ENCODE data around the gene FAM120A.

The FAM120A gene

DNA sequence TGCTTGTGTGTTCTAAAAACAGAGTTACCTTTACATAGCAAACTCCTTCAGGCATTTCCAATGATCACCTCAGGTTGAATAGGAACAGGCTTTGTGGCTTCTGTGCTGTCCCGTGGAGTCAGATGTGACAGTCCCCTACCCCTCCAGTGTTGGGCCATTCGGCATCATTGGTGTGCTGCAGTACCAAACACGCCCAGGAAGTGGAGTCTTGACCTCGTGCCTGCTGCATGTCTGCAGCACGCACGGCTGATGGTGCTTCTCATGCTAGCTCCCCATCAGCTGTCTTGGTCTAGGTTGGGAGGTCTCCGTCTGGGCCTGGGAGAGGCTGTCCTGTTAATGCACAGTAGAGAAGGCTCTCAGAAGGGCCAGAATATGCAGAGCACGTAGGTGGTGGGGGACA lies 82.4 kb downstream of the FAM120A start:
- TF ChIP-seq, protein P1, sequence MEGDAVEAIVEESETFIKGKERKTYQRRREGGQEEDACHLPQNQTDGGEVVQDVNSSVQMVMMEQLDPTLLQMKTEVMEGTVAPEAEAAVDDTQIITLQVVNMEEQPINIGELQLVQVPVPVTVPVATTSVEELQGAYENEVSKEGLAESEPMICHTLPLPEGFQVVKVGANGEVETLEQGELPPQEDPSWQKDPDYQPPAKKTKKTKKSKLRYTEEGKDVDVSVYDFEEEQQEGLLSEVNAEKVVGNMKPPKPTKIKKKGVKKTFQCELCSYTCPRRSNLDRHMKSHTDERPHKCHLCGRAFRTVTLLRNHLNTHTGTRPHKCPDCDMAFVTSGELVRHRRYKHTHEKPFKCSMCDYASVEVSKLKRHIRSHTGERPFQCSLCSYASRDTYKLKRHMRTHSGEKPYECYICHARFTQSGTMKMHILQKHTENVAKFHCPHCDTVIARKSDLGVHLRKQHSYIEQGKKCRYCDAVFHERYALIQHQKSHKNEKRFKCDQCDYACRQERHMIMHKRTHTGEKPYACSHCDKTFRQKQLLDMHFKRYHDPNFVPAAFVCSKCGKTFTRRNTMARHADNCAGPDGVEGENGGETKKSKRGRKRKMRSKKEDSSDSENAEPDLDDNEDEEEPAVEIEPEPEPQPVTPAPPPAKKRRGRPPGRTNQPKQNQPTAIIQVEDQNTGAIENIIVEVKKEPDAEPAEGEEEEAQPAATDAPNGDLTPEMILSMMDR (conservative IDR thresholded peaks at IDR 0.05; ENCODE audit: low read depth, low read length): no peak
- DNase-seq (ENCODE audit: low read depth): no peak
- H3K4me3 ChIP-seq (ENCODE audit: low read length): no peak overlapping the region

DNA sequence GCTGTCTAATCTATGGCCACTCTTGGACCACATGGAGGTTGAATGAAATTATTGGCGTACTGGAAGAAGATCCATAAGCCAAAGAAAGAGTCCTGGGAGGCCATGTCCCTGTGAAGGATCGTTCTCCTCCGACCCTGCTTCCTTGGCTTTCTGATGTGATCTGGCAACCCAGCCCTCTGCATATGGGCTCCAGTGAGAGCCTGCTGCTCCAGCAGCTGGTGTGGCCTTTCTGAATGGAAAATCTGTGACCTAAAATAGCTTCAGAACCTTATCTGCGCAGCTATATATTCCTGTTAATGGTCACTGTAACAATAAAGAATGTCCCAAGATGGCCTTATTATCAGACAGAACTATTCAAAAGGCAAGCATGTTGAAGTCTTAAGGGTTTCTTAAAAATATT lies 84.7 kb downstream of the FAM120A start:
- DNase-seq (ENCODE audit: low read depth): no peak
- TF ChIP-seq, protein P1 (conservative IDR thresholded peaks at IDR 0.05; ENCODE audit: low read depth, low read length): no peak
- H3K4me3 ChIP-seq (ENCODE audit: low read length): no peak overlapping the region

DNA sequence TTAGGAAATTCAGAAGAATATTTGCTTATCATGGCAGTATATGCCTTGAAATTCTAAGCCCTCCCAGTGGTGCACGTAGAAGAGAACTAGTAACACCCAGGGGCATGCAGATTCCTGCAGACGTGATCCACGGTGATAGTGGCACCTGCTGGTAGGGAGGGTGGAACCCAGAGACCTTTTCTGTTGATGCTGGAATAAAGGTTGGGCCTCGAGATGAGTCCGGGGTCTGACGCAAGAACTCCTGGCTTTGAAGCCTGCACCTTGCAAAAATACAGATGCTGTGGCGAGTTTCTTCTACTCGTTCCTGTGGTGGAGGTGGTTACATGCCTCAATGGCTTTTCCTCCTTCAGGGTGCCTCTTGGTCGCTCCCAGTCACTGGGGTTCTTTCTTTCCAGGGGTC lies 85.4 kb downstream of the FAM120A start:
- no peak for DNase-seq (ENCODE audit: low read depth)
- no peak overlapping the region for H3K4me3 ChIP-seq (ENCODE audit: low read length)
- TF ChIP-seq, protein P1 (conservative IDR thresholded peaks at IDR 0.05; ENCODE audit: low read depth, low read length): no peak

DNA sequence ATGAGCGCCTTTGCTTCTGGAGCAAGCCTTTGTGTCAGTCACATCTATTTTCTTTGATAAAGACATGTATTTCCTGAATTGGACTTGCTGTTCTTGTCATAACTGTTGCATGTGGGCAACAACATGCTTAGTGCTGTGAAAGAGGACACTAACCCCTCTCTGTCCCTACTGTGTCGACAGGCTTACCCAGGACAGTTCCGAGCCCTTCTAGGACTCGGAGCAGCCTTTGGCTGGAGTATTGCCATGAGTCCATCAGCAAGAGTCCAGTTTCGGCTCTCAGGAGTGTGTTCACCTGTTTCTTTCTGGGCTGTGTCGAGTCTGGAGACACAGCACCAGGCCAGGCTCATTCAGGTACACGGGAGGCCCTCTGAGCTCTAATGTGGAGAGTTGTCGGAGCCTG lies 88.8 kb downstream of the FAM120A start:
- no peak for DNase-seq (ENCODE audit: low read depth)
- TF ChIP-seq, protein P1 (conservative IDR thresholded peaks at IDR 0.05; ENCODE audit: low read depth, low read length): no peak
- no peak overlapping the region for H3K4me3 ChIP-seq (ENCODE audit: low read length)

DNA sequence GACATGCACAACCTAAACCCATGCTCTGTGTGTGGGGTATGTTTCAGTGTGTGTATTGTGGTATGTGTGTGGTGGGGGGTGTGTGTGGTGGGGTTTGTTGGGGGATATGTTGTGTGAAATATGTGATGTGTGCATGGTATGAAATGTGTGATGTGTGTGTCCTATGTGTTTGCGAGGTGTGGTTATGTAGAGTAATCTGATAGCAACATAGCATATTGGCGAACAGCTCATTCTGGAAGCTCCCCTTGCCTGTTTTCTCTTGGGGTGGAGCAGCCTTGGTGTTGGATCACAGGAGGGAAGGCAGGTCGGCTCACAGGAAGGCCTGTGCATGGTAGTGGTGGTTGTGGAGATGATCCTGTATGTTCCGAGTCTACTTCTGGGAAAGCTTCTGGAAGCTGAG lies 89.5 kb downstream of the FAM120A start:
- H3K4me3 ChIP-seq (ENCODE audit: low read length): no peak overlapping the region
- TF ChIP-seq, protein P1 (conservative IDR thresholded peaks at IDR 0.05; ENCODE audit: low read depth, low read length): no peak
- no peak for DNase-seq (ENCODE audit: low read depth)

DNA sequence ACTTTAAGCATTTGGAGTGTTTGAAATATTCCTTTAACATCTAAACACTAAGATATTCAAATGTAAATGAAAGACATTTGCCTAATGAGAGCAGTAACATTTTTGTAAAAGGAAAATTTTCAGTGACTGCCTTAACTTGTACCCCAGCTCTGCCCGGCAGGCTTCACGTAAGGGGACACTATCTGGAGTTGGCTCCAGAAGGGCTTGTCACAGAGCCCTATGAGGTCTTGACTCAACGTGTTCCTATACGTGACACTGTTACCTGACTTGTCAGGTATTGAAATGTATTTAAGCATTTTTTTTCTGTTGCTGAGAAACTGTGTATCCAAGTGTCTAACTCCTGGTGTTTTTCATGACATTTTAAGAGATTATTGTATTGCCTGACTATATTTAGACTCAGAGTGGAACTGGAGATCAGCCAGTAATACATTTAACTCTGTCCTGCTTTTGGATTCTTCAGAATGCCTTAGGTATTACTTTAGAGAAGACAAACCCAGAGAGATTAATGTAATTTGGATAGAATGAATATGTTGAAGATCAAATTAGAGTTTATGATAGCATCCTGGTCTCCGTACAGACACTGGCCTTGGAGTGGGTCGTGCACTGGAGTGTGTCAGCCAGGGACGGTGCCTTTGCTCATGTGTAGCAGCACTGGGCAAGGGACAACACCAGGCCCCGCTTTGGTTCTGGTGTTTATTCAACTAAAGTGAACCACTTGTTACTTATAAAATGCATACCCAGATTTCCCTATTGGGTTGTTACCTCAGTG lies 90.3 kb downstream of the FAM120A start:
- no peak overlapping the region for H3K4me3 ChIP-seq (ENCODE audit: low read length)
- TF ChIP-seq, protein P1 (conservative IDR thresholded peaks at IDR 0.05; ENCODE audit: low read depth, low read length): no peak
- DNase-seq (ENCODE audit: low read depth): no peak

DNA sequence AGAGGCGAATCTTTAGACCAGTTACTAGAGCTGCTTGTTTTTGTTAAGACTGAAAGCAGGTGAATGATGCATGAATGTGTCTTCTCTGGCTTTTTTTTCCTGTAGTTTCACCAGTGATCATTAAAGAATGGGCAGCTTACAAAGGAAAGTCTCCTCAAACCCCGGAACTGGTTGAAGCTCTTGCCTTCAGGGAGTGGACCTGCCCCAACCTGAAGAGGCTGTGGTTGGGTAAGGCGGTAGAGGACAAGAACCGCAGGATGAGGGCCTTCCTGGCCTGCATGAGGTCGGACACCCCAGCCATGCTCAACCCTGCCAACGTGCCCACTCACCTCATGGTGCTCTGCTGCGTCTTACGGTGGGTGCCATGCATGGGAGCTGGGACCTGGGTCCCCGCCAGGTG lies 91.6 kb downstream of the FAM120A start:
- H3K4me3 ChIP-seq (ENCODE audit: low read length): no peak overlapping the region
- TF ChIP-seq, protein P1 (conservative IDR thresholded peaks at IDR 0.05; ENCODE audit: low read depth, low read length): no peak
- DNase-seq (ENCODE audit: low read depth): no peak
